Body of pancreas (tissue), 4 donors: Measurements from ENCODE around the gene COL5A1. TPM values are rescaled to one million over a fixed set of nuclear protein-coding genes. Genes with fewer than 3 reads are reported as not detected.

Experiments
- ATAC-seq: fragments of 150-250 bp; one replicate; pipeline ENCODE4 v1.9.1; 2016
- DNase-seq, 4 donors: peaks; one replicate each; pipeline ENCODE4 v3.0.0-alpha.2; 2019
- H3K27ac ChIP-seq, 4 donors: fragments of 200-600 bp; sonication (generic); 1 replicate in 3 of 4; 2 replicates in 1 of 4; pipeline versions ENCODE4 v1.5.1 to v1.6.1; 2016 to 2019; ENCODE audit warnings: mild to moderate bottlenecking in 1 of 4, mixed read lengths in 1 of 4, moderate library complexity in 1 of 4
- H3K27me3 ChIP-seq, 2 donors: fragments of 200-600 bp; sonication (generic); one replicate each; pipeline ENCODE4 v1.6.0; 2016; ENCODE audit warnings: mild to moderate bottlenecking in 1 of 2
- H3K36me3 ChIP-seq, 2 donors: fragments of 200-600 bp; sonication (generic); replicated peaks in 1 of 2; 2 replicates each; pipeline ENCODE4 v1.5.1; 2016; ENCODE audit warnings: low read depth in 2 of 2; ENCODE audit not compliant: insufficient read depth in 1 of 2
- H3K4me1 ChIP-seq: fragments of 200-600 bp; sonication (generic); one replicate; pipeline ENCODE4 v1.6.0; 2016
- H3K4me3 ChIP-seq, 2 donors: fragments of 200-600 bp; sonication (generic); 1 replicate in 1 of 2; 2 replicates in 1 of 2; pipeline ENCODE4 v1.5.1; 2016 to 2019
- H3K9me3 ChIP-seq, 3 donors: fragments of 200-600 bp; sonication (generic); 1 replicate in 2 of 3; 2 replicates in 1 of 3; pipeline ENCODE4 v1.5.1; 2016
- POLR2A ChIP-seq, 3 donors: fragments of 450-650 bp; IDR thresholded peaks; one replicate each; pipeline ENCODE4 v1.6.1; 2016; ENCODE audit warnings: antibody characterized with exemption in 3 of 3, mild to moderate bottlenecking in 2 of 3
- WGBS, 2 donors: methylation state at CpG; one replicate each; pipeline ENCODE4 v1.1.5; 2017; 5-methylcytosine and 5-hydroxymethylcytosine counted together
- intact Hi-C: fragments of 100-400 bp; cut with DNase I; formaldehyde crosslinking; loops from one replicate; pipeline ENCODE4 v1.15.1; 2023
- total RNA-seq, 2 donors: library from RNA; depleted of rRNA; stranded (reverse); fragments of >200 nt; gene quantifications; one replicate each; pipeline ENCODE4 v1.1.0, GENCODE V29; 2016
- TF ChIP-seq, protein P1 (sequence below), 7 experiments: fragments of 450-650 bp in 4 of 7; fragments of 200-600 bp in 3 of 7; sonication (generic) in 3 of 7; IDR thresholded peaks; one replicate each; pipeline ENCODE4 v1.5.1; 2016 to 2019; ENCODE audit warnings: antibody characterized with exemption in 7 of 7

Gene COL5A1
- total RNA-seq, 2 donors from 2014 or later = 7.0 to 14.5 TPM

DNA sequence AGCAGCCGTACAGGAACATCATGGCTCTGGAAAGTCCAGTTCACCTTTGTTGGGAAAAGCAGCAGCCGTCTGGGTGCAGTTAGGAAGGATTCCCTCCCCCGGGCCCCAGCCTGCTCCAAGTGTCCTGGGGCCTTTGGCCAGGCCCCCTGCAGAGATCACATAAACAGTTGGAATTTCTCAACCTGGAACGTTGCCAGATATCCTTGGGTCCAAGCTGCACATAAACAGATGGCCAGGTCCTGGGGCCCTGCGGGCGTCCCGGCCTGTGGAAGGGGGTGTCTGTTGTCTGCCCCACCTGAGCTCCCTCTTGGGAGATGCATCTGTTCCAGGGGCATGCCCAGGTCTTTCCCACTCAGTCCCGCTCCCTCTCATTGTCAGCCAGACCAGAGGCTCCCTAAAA is 92.7 kb downstream of the COL5A1 start:
- H3K4me3 ChIP-seq = no peak overlapping the region
- H3K27me3 ChIP-seq = no peaks in the 10 kb centered on the region
- peak overlapping the region in 1 of 4 donors; percentile 44 for H3K27ac ChIP-seq
- no peaks in the 10 kb centered on the region for H3K36me3 ChIP-seq
- intact Hi-C loops = loop anchor here (10.0 kb wide), 1 partner anchor 559 kb away; no protein-coding TSS in a partner anchor
- DNase-seq (peak; percentile 28 to 51 (median 46)), ATAC-seq (peak; percentile 40)
- TF ChIP-seq POLR2A (IDR thresholded peaks at IDR 0.05) = no peak
- TF ChIP-seq, protein P1, sequence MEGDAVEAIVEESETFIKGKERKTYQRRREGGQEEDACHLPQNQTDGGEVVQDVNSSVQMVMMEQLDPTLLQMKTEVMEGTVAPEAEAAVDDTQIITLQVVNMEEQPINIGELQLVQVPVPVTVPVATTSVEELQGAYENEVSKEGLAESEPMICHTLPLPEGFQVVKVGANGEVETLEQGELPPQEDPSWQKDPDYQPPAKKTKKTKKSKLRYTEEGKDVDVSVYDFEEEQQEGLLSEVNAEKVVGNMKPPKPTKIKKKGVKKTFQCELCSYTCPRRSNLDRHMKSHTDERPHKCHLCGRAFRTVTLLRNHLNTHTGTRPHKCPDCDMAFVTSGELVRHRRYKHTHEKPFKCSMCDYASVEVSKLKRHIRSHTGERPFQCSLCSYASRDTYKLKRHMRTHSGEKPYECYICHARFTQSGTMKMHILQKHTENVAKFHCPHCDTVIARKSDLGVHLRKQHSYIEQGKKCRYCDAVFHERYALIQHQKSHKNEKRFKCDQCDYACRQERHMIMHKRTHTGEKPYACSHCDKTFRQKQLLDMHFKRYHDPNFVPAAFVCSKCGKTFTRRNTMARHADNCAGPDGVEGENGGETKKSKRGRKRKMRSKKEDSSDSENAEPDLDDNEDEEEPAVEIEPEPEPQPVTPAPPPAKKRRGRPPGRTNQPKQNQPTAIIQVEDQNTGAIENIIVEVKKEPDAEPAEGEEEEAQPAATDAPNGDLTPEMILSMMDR (IDR thresholded peaks at IDR 0.05) = no peak
- H3K9me3 ChIP-seq = no peaks in the 10 kb centered on the region
- WGBS, 2 donors = 41 to 45% methylated on average over 2 to 8 of the region's 8 CpGs
- peaks cover 16% of the 10 kb centered on the region for H3K4me1 ChIP-seq

DNA sequence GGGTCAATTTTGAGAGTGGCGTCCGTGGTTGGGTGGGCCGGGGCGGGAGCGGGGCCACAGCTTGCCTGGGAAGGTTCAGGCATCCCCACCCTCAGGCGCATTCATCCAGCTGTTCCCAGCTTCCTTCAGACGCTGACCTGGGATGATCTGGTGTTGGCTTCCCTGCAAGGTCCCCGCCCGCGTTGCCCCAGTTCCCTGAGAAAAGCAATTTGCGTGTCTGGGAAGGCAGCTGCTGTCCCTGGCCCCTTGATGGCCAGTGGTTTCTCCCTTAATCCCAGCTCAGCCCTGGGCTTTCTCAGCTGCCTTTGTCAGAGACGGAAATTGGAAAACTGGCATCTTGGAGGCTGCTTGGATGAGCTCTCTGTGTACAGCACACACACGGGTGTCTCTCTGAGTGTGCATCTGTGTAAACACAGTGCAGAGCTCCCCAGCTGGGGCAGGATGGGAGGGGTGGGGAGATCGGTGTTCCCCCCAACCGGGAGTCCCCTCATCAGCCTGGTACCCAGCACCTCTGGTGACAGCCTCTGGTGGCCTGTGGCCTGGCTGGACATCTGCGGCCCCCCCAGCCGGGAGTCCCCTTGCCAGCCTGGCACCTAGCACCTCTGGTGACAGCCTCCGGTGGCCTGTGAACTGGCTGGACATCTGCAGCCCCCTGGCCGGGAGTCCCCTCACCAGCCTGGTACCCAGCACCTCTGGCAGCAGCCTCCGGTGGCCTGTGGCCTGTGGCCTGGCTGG is 94.0 kb downstream of the COL5A1 start:
- H3K4me3 ChIP-seq = no peak overlapping the region
- no peaks in the 10 kb centered on the region for H3K9me3 ChIP-seq
- H3K27ac ChIP-seq = peak overlapping the region in 1 of 4 donors; percentile 30
- intact Hi-C loops = loop anchor here (5.0 to 10.0 kb wide), 2 partner anchors 38 to 561 kb away; no protein-coding TSS in a partner anchor
- H3K4me1 ChIP-seq = peaks cover 16% of the 10 kb centered on the region
- no peaks in the 10 kb centered on the region for H3K36me3 ChIP-seq
- peak; percentile 43 for ATAC-seq
- TF ChIP-seq, protein P1 (IDR thresholded peaks at IDR 0.05) = no peak
- no peak for TF ChIP-seq POLR2A (IDR thresholded peaks at IDR 0.05)
- peak; percentile 26 to 48 (median 36) for DNase-seq
- H3K27me3 ChIP-seq = no peaks in the 10 kb centered on the region
- 67 to 71% methylated on average over 12 to 18 of the region's 20 CpGs for WGBS, 2 donors

DNA sequence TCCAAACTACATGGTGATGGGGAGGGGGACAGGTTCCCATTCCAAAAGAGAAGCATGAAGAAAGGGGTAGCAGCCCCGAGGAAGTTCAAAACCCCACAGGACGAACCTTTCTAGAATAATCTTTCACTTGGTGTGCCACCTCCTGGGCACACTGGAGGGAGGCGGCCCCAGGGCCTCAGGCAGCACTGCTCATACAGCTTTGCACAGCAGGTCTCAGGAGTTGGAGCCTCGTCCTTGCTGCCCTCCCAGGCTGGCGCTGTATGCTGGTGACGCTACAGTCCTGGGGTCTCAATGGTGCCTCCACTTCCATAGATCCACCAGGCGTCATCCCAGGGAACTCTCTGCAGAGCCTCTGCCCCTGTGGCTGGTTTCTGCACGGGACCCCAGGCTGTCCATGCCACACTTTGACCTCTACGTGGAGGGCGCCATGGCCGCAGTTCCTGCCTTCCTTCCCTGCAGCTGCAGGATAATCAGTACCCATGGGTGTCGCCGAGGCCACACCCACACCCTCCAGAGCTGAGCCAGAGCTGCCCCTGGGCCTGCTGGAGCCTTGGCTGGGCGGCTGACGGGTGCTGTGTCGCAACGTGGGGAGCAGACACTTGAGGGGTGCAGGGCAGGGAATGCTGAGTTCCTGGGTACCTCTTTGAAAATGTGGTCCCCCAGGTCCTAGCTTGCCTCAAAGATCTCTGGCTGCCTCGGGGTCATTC is 95.3 kb downstream of the COL5A1 start:
- Histone ChIP-seq H3K9me3 (no peaks in the 10 kb centered on the region), H3K36me3 (no peaks in the 10 kb centered on the region), H3K27me3 (no peaks in the 10 kb centered on the region), H3K4me3 (no peak overlapping the region), H3K4me1 (peaks cover 16% of the 10 kb centered on the region), H3K27ac (no peak overlapping the region)
- TF ChIP-seq, protein P1 (IDR thresholded peaks at IDR 0.05) = no peak
- no peak for TF ChIP-seq POLR2A (IDR thresholded peaks at IDR 0.05)
- ATAC-seq = no peak
- DNase-seq = no peak
- 35 to 75% methylated on average over 3 to 16 of the region's 18 CpGs for WGBS, 2 donors
- intact Hi-C loops = loop anchor here (5.0 to 10.0 kb wide), 2 partner anchors 40 to 562 kb away; no protein-coding TSS in a partner anchor

DNA sequence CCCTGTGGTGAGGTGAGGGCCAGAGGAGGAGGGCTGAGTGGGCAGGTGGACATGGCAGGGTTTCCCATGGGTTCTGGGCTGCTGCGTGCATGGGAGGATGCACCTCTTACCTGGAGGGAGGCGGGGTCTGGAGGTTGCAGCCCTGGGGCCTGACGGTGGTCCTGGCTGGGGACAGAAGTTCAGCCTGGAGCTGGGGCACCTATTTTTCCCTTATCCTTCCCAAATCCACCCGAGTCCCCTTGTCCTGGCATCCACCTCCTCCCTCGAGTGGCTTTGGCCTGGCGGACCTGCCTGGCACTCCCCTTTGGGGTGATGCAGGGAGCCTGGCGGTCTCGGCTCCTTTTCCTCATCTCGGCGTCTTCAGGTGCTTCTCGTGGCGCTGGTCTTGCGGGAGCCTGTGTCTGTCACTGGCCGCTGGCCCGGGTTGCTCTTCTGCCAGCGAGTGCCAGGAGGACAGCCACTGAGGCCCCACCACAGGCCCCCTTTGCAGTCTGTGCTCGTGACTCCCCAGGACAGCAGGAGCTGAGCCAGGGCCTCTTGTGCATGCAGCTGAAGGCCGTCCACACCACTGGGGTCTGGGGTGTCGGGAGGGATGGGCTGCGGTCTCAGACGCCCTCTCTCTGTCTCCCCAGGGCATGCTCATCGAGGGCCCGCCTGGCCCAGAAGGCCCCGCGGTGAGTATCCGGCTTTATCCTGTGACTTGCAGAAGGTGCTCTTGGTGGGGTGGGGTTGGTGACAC is 96.4 kb downstream of the COL5A1 start:
- H3K4me1 ChIP-seq = peaks cover 16% of the 10 kb centered on the region
- no peaks in the 10 kb centered on the region for H3K36me3 ChIP-seq
- H3K27me3 ChIP-seq = no peaks in the 10 kb centered on the region
- no peaks in the 10 kb centered on the region for H3K9me3 ChIP-seq
- no peak overlapping the region for H3K27ac ChIP-seq
- 63 to 73% methylated on average over 13 to 26 of the region's 26 CpGs for WGBS, 2 donors
- no peak for ATAC-seq
- intact Hi-C loops = loop anchor here (5.0 to 10.0 kb wide), 2 partner anchors 41 to 563 kb away; no protein-coding TSS in a partner anchor
- no peak overlapping the region for H3K4me3 ChIP-seq
- no peak for DNase-seq
- no peak for TF ChIP-seq POLR2A (IDR thresholded peaks at IDR 0.05)
- TF ChIP-seq, protein P1 (IDR thresholded peaks at IDR 0.05) = no peak
